Measurements from ENCODE around the gene PLCB1.

The PLCB1 gene

GRCh38 chr20:8877294-8877693, 745.2 kb downstream of the PLCB1 start:
- no peak for TF ChIP-seq CTCF (IDR thresholded peaks at IDR 0.05; ENCODE audit: low read depth, low read length)
- DNase-seq (ENCODE audit: low read depth in 2 of 2), result no peak
- no peak overlapping the region for H3K4me3 ChIP-seq (replicated peaks in 1 of 2; ENCODE audit: low read depth in 2 of 2, low read length in 2 of 2)

- no peak overlapping the region for H3K4me3 ChIP-seq (replicated peaks in 1 of 2; ENCODE audit: low read depth in 2 of 2, low read length in 2 of 2)
Observed at GRCh38 chr20:8879669-8880068, 747.6 kb downstream of the PLCB1 start.

GRCh38 chr20:8880085-8880853, 748.2 kb downstream of the PLCB1 start:
- DNase-seq (ENCODE audit: low read depth in 2 of 2), result no peak
- H3K4me3 ChIP-seq (replicated peaks in 1 of 2; ENCODE audit: low read depth in 2 of 2, low read length in 2 of 2), result no peak overlapping the region
- no peak for TF ChIP-seq CTCF (IDR thresholded peaks at IDR 0.05; ENCODE audit: low read depth, low read length)

More at GRCh38 chr20:8879669-8880068, 747.6 kb downstream of the PLCB1 start:
- no peak for DNase-seq (ENCODE audit: low read depth in 2 of 2)
- TF ChIP-seq CTCF (IDR thresholded peaks at IDR 0.05; ENCODE audit: low read depth, low read length), result no peak

- DNase-seq (ENCODE audit: low read depth in 2 of 2), result no peak
- no peak overlapping the region for H3K4me3 ChIP-seq (replicated peaks in 1 of 2; ENCODE audit: low read depth in 2 of 2, low read length in 2 of 2)
- no peak for TF ChIP-seq CTCF (IDR thresholded peaks at IDR 0.05; ENCODE audit: low read depth, low read length)
Observed at GRCh38 chr20:8891039-8891438, 759.0 kb downstream of the PLCB1 start.

- DNase-seq (ENCODE audit: low read depth in 2 of 2), result no peak
- no peak overlapping the region for H3K4me3 ChIP-seq (replicated peaks in 1 of 2; ENCODE audit: low read depth in 2 of 2, low read length in 2 of 2)
- TF ChIP-seq CTCF (IDR thresholded peaks at IDR 0.05; ENCODE audit: low read depth, low read length), result no peak
Observed at GRCh38 chr20:8895472-8895871, 763.4 kb downstream of the PLCB1 start.

GRCh38 chr20:8898823-8899222, 766.8 kb downstream of the PLCB1 start:
- TF ChIP-seq CTCF (IDR thresholded peaks at IDR 0.05; ENCODE audit: low read depth, low read length), result no peak
- DNase-seq (ENCODE audit: low read depth in 2 of 2), result no peak
- no peak overlapping the region for H3K4me3 ChIP-seq (replicated peaks in 1 of 2; ENCODE audit: low read depth in 2 of 2, low read length in 2 of 2)
